Keratinocyte (primary cell): ENCODE measurements around the gene CLSTN2. TPM values are rescaled to one million over a fixed set of nuclear protein-coding genes. Genes with fewer than 3 reads are reported as not detected.

Experiments
- DNase-seq: peaks from one replicate; pipeline ENCODE4 v3.0.0-alpha.2; 2011; ENCODE audit warnings: low read depth, missing footprints, low spot score
- FAIRE-seq: peaks from 2 replicates; lab custom pipeline; 2011; peaks lifted over from hg19 to GRCh38; lab: Jason Lieb, UNC
- H2AFZ ChIP-seq: 2 replicates; pipeline ENCODE4 v1.6.0; 2012; ENCODE audit warnings: low read length, control low read depth, inconsistent platforms; ENCODE audit not compliant: control insufficient read depth
- H3K27ac ChIP-seq: 2 replicates; pipeline ENCODE4 v1.5.1; 2011; ENCODE audit warnings: low read length; ENCODE audit not compliant: control insufficient read depth, insufficient read depth
- H3K27me3 ChIP-seq: 3 replicates; pipeline ENCODE4 v1.6.0; 2011; ENCODE audit warnings: low read length; ENCODE audit not compliant: control insufficient read depth, insufficient read depth; ENCODE audit errors: extremely low read depth
- H3K36me3 ChIP-seq, 2 experiments: 2 replicates in 1 of 2; 3 replicates in 1 of 2; pipeline ENCODE4 v1.5.1; 2011; ENCODE audit warnings: low read length in 2 of 2, mild to moderate bottlenecking in 1 of 2; ENCODE audit not compliant: control insufficient read depth in 2 of 2, insufficient read depth in 2 of 2; ENCODE audit errors: extremely low read depth in 1 of 2
- H3K4me1 ChIP-seq: 3 replicates; pipeline ENCODE4 v1.5.1; 2011; ENCODE audit warnings: low read length; ENCODE audit not compliant: control insufficient read depth, insufficient read depth; ENCODE audit errors: extremely low read depth
- H3K4me2 ChIP-seq: 3 replicates; pipeline ENCODE4 v1.6.0; 2011; ENCODE audit warnings: low read depth, low read length; ENCODE audit not compliant: control insufficient read depth, insufficient read depth; ENCODE audit errors: extremely low read depth
- H3K4me3 ChIP-seq, 3 experiments: fragments of 200-600 bp in 1 of 3; sonication (generic) in 1 of 3; 2 replicates in 2 of 3; 3 replicates in 1 of 3; pipeline ENCODE4 v1.5.1; 2011 to 2016; ENCODE audit warnings: low read length in 3 of 3, mild to moderate bottlenecking in 3 of 3, control low read depth in 2 of 3, inconsistent platforms in 1 of 3, low read depth in 1 of 3, mixed read lengths in 1 of 3, mixed run types in 1 of 3, moderate library complexity in 1 of 3; ENCODE audit not compliant: control insufficient read depth in 2 of 3, insufficient read depth in 2 of 3; ENCODE audit errors: extremely low read depth in 1 of 3
- H3K79me2 ChIP-seq: 2 replicates; pipeline ENCODE4 v1.6.0; 2012; ENCODE audit warnings: low read length; ENCODE audit not compliant: control insufficient read depth, insufficient read depth
- H3K9ac ChIP-seq: 3 replicates; pipeline ENCODE4 v1.6.0; 2011; ENCODE audit warnings: low read length; ENCODE audit not compliant: control insufficient read depth, insufficient read depth; ENCODE audit errors: extremely low read depth
- H3K9me1 ChIP-seq: 3 replicates; pipeline ENCODE4 v1.6.0; 2011; ENCODE audit warnings: low read length; ENCODE audit not compliant: control insufficient read depth, insufficient read depth; ENCODE audit errors: extremely low read depth
- H3K9me3 ChIP-seq: 2 replicates; pipeline ENCODE4 v1.5.1; 2012; ENCODE audit warnings: low read depth, low read length; ENCODE audit not compliant: control insufficient read depth
- H4K20me1 ChIP-seq: 3 replicates; pipeline ENCODE4 v1.6.0; 2011; ENCODE audit warnings: low read length; ENCODE audit not compliant: control insufficient read depth, insufficient read depth; ENCODE audit errors: extremely low read depth
- CTCF ChIP-seq, 3 experiments: IDR thresholded peaks in 1 of 3; conservative IDR thresholded peaks in 1 of 3; optimal IDR thresholded peaks in 1 of 3; 2 replicates in 2 of 3; 3 replicates in 1 of 3; pipeline versions ENCODE3 to v1.5.1; 2011; ENCODE audit warnings: low read length in 3 of 3, mild to moderate bottlenecking in 3 of 3, moderate library complexity in 2 of 3, control low read depth in 1 of 3, inconsistent platforms in 1 of 3; ENCODE audit not compliant: insufficient read depth in 2 of 3; ENCODE audit errors: extremely low read depth in 1 of 3
- EZH2 ChIP-seq: IDR thresholded peaks from one replicate; pipeline ENCODE4 v1.6.1; 2012; ENCODE audit warnings: inconsistent platforms, mild to moderate bottlenecking, low read length, moderate library complexity
- dilution Hi-C: fragments of 300-500 bp; cut with MboI; formaldehyde crosslinking; loops from one replicate; pipeline ENCODE4 v1.7.0; 2020; ENCODE audit warnings: low sequenced_read_pairs; ENCODE audit not compliant: extremely low pct_ligation_motif_present
- polyA plus RNA-seq, 5 experiments: library from polyadenylated mRNA; depleted of rRNA in 3 of 5; stranded (reverse) in 3 of 5; stranded (forward) in 1 of 5; unstranded in 1 of 5; fragments of >200 nt; gene quantifications; 1 replicate in 1 of 5; 2 replicates in 3 of 5; 3 replicates in 1 of 5; pipeline versions ENCODE4 v1.2.1 to v1.2.3, GENCODE V29; 2011 to 2012; ENCODE audit warnings: missing spikeins in 2 of 5, low read depth in 1 of 5, low replicate concordance in 1 of 5

Gene CLSTN2
- polyA plus RNA-seq, 1 donor (not counting 4 experiments of a cell fraction or from before 2014, with no cell fraction given): 0.09 TPM

- peaks cover 5% of the 10 kb centered on the region for H3K4me1 ChIP-seq
- no peaks in the 10 kb centered on the region for H3K9me3 ChIP-seq
- FAIRE-seq (no peak), DNase-seq (no peak)
- H3K79me2 ChIP-seq: no peaks in the 10 kb centered on the region
- H3K9me1 ChIP-seq: no peaks in the 10 kb centered on the region
- no peak overlapping the region for H2AFZ ChIP-seq
- H3K36me3 ChIP-seq: no peaks in the 10 kb centered on the region
- no peak overlapping the region for H3K4me3 ChIP-seq
- no peak overlapping the region for H3K4me2 ChIP-seq
- no peak overlapping the region for H3K9ac ChIP-seq
- H3K27me3 ChIP-seq: peaks cover 3% of the 10 kb centered on the region
- dilution Hi-C loops: no loop called here
- H3K27ac ChIP-seq: no peak overlapping the region
- TF ChIP-seq EZH2: no peak
- TF ChIP-seq CTCF (optimal IDR thresholded peaks at IDR 0.05 in 1 of 3, IDR thresholded peaks at IDR 0.05 in 1 of 3, conservative IDR thresholded peaks at IDR 0.05 in 1 of 3; ENCODE audit: extremely low read depth in 1 of 3, insufficient read depth in 2 of 3, low read length in 3 of 3): no peak
- no peaks in the 10 kb centered on the region for H4K20me1 ChIP-seq
These were observed 159.5 kb downstream of the CLSTN2 start for GRCh38 chr3:140094487-140094886.

- Histone ChIP-seq H3K36me3 (no peaks in the 10 kb centered on the region), H3K4me3 (no peak overlapping the region), H3K79me2 (no peaks in the 10 kb centered on the region), H3K9me1 (no peaks in the 10 kb centered on the region), H3K9me3 (no peaks in the 10 kb centered on the region), H3K9ac (no peak overlapping the region), H3K27me3 (peaks cover 8% of the 10 kb centered on the region), H3K4me1 (peaks cover 5% of the 10 kb centered on the region), H4K20me1 (no peaks in the 10 kb centered on the region), H3K27ac (no peak overlapping the region), H2AFZ (no peak overlapping the region), H3K4me2 (no peak overlapping the region)
- DNase-seq (no peak), FAIRE-seq (no peak)
- TF ChIP-seq CTCF (optimal IDR thresholded peaks at IDR 0.05 in 1 of 3, IDR thresholded peaks at IDR 0.05 in 1 of 3, conservative IDR thresholded peaks at IDR 0.05 in 1 of 3; ENCODE audit: extremely low read depth in 1 of 3, insufficient read depth in 2 of 3, low read length in 3 of 3) (no peak), EZH2 (no peak)
- dilution Hi-C loops: no loop called here
These were observed 161.1 kb downstream of the CLSTN2 start for GRCh38 chr3:140096037-140096436.
